GM19023 (cell line): ENCODE measurements around the gene MTA2.
"Not testable (repeated sequence)": the region's sequence is repeated elsewhere in the genome, so short reads cannot be mapped to it uniquely, and the experiment has no call there.

Experiments used
- ATAC-seq: cut with Tn5 transposase; IDR thresholded peaks from one replicate; pipeline ENCODE4 v1.9.1; 2021; ENCODE audit warnings: mild to moderate bottlenecking, moderate library complexity; ENCODE audit not compliant: unreplicated experiment

The MTA2 gene

DNA sequence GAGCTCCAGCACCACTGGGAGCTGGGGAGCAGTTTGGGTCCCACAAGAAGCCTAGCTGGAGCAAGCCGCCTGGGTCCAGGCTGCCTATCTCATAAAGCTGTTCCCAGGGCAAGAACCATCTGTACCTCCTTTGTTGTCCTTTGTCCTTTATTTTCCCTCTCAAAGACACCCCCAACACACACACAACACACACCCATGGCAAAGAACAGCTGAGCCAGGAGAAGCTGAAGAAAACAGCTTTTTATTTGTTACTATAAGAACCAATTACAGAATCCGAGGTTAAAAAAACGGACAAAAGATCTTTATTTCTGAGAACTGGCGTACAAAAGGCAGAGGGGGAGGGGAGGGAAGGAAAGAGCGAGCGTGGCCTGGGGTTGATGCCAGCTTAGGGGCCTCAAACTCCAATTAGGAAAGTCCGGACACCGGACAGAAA, 8.7 kb downstream of the MTA2 start:
- no peak for ATAC-seq

DNA sequence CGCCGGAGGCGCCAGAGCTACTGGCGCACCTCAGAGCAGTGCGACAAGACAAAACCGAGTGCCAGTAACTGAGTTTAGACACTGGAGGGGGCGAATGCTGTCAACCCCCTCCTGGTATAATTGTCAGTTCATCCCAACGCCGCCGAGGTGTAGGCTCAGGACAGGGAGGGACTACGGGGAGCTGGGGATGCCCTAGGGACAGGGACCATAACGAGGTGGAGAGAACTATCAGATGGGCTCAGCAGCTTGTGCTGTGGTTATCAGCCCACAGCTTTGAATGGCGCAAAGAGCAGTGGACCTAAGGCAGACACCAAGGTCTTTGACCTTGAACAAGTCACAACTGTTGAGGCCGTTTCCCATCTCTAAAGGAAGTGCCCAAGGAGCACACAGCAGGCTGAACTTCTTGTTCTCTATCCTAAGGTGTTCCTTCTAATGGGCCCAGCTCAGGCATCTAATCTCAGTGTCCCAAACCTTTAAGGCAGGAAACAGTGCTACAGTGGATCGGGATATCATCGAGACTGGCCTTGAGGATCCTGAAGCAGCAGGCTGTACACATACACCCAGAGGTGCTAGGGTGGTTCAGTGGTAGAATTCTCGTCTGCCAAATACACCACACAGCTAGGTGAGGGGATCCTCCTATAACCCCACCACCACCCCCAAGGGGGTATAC, 9.4 kb downstream of the MTA2 start:
- ATAC-seq, result no peak

DNA sequence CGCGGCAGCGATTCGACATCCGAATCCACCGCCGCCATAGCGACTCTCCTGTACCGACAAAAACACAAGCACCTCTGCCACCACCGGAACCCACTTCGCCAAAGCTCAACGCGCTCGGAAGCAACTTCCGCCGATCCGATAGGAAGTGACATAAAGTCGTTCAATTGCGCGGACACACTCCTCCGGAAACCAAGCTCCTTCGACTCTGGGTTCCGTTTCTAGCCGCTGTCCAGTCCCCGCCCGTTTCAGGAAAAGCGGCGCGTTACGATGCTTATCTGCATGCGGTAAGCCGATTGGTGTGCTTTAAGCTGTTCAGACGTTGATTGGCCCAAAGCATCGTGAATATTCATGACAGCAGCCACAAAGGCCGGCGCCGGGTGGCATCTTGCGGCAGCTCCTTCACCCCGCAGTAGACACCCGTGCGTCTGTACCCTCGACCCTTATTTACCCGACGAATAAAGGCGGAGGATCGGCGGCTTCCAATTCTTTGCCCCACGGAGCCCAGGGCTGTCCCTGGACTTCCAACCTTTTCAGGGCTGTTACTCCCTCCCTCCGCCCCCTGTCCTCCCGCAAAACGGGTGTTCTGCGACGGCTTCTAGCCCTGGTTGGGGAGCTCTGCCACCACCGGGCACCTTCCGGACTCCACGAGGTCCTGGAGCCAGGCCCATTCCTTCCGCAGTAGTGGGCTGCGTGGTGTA, 10.1 kb downstream of the MTA2 start, which contains the start of gene TUT1:
TUT1 (minus strand) TSS at position 76 of the 698 bp plus-strand sequence; CDS start at position 38, 38 bp downstream.
- ATAC-seq, result peak; percentile 95

DNA sequence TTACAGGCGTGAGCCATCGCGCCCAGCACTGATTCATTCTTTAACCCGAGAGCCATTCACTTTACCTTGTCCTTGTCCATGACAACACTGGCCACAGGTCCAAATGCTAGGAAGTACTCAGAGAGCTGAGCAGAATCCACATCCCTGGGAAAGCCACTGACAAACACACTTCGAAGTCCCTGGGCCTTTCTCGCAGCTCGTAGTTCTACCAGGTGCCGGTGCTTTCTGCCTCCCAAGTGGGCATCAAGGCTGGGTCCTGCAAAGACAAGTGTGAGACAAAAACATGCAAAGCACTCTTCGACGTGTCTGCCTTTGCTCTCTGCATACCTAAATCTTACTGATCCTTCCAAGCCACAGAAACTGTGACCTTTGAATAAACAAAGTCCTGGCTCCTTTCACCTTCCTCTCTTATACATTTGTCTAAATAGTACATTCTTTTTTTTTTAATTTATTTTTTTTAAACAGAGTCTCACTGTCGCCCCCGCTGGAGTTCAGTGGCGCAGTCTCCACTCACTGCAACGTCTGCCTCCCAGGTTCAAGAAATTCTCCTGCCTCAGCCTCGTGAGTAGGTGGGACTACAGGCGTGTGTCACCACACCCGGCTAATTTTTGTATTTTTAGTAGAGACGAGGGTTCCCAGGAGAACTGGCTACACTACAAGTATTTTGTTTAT, 12.6 kb downstream of the MTA2 start:
- no peak for ATAC-seq

DNA sequence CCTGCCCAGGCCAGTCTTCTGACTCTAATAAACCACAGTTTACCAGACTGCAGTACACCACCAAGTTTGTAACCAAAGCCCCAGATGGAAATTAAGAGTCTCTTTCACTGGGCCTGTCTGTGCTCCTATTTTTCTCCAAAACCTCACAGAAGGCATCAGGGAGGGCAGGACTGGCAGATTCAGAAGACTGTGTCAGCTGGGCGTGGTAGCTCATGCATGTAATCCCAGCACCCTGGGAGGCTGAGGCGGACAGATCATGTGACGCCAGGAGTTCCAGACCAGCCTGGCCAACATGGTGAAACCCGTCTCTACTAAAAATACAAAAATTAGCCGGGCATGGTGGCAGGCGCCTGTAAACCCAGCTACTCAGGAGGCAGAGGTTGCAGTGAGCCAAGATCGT, 16.3 kb downstream of the MTA2 start:
- ATAC-seq, result not testable (repeated sequence)

DNA sequence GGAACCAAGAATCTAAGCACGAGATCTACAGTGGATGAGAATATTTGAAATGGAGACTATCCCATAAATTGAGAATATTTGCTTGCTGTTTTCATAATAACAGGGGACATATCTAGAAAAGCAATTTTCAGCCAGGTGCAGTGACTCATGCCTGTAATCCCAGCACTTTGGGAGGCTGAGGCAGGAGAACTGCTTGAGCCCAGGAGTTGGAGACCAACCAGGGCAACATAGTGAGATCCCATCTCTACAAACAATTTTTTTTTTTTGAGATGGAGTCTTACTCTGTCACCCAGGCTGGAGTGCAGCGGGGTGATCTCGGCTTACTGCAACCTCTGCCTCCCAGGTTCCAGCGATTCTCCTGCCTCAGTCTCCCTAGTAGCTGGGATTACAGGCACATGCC, 19.9 kb downstream of the MTA2 start:
- not testable (repeated sequence) for ATAC-seq

DNA sequence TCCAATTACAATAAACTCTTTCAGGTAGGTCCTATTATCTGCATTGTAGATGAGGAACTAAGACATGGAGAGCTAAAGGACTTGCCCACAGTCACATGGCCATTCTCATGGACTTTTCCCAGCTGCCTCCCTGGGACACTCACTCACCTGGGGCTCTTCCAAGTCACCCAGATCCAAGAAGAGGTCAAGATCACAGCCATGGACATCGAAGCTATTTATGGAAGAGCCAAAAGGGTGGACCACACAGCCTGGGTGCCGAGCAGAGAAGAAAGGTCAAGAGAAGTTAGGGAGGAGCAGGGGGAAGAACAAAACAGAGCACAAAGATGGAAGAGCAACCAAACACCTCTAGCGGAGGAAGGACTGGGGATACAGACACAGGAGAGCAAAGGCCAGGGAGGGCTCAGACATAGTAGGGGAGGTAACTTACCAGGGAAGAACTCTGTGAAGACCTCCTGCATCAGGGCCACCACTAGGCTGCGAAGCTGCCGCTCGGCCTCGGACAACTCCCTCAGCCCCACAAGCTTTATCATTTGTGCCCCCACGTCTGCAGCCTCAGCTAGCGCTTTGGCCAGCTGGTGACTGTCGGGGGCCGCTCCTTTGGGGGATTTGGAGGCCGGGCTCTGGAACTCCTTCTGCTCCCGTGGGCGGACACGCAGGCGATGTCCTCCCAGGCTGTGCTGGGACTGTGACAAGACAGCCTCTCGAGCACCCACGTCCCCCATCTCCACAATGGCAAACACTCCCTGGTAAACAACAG, 20.5 kb downstream of the MTA2 start:
- no peak for ATAC-seq

DNA sequence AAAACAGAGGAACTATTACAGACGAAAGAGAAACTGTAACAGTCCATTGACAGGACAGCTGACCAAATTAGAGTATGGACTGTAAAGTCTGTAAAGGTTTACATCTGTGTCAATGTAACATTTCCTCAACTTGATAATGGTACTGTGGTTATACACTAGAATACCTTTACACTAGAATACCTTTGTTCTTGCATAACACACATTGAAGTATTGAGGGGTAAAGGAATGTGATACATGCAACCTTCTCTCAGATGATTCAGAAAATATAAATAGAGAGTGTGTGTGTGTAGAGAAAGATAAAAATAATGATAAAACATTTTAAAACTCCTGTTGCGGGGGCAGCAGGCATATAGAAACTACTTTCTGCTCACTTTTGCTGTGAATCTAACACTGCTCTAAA, 22.4 kb downstream of the MTA2 start:
- ATAC-seq, result no peak

DNA sequence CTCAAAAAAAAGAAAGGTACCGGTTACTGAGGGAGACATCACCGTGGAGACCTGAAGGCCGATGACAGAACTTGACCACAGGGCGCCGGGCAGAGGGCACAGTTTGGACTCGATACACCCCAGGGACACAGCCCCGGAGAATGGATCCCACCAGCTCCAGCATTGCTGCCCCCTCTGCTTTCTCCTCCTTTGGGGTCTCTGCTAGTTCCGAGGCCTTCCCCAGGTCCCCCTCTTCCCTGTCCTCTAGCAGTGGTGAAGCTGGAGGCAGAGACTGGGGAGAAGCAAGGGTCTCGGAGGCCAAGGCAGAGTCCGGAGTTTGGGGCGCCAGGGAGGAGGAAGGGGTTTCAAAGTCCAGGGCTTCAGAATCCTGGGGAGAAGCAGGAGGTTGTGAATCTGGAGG, 23.1 kb downstream of the MTA2 start:
- no peak for ATAC-seq

DNA sequence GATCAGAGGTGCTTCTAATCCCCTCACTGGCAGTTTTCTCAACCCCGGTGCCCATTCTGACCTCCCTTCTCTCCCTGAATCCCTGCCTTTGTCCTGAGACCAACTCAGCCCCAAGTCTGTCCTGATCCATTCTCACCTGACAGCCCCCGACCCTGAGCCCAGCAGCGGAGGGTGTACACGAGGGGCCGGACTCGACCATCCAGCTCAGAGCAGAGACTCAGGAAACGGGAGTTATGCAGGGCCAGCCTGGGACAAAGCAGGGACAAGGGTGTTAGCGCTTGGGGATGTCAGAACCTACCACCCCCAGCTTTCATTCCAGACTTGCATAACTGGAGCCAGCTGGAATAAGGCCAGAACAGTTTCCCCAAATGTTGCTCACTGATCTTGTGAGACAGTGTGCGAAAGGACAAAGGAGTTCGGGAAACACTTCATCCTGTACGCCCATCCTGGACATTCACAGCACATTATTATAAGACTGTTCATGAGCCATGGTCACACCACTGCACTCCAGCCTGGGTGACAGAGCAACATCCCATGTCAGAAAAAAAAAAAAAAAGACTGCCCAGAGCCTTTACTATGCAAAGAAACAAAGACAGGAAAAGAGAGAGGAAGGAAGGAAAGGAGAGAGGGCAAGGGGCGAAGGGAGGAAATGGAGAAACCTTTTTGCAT, 24.5 kb downstream of the MTA2 start:
- ATAC-seq, result no peak

DNA sequence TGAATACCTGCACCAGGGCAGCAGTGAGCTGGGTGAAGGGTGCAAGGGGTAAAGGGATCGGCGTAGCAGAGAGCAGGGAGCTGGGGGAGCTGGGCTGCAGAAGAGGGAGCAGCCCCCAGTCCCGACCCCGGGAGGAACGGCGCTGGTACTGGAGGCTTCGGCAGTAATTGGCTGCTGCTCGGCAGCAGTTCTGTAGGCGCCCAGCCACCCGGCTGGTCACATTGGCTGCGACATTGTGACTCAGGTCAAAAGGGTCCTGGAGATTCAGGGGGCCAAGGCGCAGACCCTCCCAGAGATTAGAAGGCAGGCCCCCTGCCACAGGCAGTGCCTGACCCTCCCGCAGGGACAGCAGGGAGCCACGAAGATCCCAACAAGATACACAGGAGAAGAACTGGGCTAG, 25.8 kb downstream of the MTA2 start:
- ATAC-seq, result no peak

DNA sequence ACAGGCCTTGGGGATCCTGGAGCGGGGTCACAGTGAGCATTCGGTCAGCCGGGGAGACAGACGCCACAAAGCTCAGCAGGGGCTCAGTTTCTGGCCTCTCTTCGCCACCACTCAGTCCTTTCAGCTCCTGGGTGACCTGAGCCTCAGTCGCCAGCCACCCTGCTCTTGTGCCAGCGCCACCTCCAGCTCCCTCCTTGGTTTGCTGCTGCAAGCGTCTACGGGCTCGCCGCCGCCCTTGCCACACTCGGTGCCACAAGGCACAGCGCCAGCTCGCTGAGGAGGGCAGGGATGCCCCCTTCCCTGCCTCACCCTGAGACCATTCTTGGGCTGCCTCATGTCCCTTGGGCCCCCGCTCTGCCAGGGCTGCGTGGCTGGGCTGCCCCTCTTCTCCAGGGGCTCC, 26.5 kb downstream of the MTA2 start:
- no peak for ATAC-seq

DNA sequence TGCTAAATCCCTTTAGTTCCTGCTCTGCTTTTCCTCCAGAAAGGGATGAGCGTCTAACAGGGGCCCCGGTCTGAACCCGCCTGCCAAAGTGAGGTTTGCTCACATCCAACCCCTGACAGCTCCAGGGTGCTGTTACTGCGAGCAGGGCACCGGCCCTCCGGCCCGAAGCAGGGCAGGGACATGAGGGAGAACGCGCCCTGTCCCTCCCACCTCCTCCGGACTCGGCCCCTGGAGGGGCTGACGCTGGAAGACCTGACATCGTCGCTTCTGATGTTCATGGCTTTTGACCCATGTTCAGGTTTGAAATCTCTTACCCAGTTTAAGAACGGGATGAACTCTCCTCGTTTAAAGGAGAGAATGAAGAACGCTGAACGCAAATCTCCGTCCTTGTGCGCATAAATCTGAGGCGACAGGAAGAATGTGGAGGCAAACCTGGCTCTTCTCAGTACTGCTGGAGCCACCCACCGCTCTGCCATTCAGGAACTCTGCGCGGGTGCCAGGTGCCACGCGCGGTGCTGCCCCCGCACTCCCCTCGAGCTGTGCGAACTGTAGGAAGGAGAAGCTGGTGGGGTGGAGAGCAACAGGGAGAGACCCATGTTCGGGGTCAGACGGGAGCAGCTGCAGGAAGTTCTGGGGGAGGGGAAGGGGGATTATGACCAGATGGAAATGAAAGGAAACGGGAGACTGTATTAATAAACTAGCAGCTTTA, 27.1 kb downstream of the MTA2 start:
- peak; percentile 8 for ATAC-seq

DNA sequence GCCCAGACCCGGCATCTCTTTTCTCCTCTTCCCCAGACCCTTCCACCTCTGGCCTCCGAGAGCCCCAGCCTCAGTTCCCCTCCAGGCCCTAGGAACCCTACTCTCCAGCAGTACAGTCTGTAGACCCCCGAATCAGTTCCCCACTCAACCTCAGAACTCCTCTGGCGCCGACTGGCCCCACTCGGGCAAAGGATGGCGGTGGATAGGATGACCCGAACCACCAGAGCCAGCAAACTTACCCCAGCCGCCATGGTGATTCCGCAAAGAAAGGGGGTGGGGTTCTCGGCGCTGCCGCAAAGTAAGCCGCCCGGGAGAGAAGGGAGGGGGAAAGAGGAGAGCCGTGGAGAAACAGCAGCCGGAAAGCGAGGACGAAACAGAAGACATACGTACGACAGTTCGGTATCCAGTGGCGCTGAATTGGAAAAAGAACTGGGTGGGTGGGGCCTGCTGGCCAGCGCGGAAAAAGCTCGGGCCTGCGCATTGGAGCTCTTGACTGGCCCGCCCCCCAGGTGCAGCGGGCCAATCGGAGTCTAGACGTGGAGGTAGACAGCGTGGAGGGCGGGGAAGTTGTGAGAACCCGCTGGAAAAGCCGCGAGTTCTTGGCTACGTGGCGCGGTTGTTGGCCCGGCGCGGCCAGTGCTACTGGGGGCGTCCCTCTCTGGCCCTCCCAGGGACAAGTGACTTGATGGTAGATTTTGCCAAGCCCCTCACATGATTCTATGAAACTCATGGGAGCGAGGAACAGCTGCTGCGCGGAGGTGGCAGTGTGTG, 27.9 kb downstream of the MTA2 start, which contains the start of gene EEF1G:
EEF1G (minus strand) TSS at position 300 of the 771 bp plus-strand sequence; CDS start at position 251, 49 bp downstream.
- peak; percentile 90 for ATAC-seq

DNA sequence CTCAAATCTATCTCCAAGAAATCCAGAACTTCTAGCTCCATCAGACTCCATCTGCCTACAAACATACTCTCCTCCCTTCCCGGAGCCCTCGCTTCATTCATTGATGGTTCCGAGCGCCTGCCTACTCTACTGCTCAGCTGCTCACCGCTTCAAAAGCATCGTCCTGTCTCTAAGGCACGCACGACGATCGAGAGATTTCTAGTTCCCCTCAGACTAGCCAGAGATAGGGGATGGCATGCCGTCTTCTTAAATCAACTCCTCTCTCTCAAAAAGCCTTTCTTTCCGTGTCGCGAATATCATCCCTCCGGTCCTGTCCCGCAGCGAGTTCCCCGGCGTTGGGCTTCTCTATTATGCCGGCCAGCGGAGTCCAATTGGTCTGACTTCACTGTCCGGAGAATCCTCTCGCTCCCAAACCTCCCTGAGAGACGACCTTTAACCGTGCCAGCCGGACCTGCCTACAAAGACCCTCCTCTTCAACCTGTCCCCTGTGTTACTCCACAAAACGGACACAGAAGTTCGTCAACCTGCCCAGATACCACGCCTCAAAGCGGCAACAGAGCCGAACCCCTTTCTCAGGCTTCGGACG, 28.6 kb downstream of the MTA2 start:
- ATAC-seq, result peak; percentile 1

DNA sequence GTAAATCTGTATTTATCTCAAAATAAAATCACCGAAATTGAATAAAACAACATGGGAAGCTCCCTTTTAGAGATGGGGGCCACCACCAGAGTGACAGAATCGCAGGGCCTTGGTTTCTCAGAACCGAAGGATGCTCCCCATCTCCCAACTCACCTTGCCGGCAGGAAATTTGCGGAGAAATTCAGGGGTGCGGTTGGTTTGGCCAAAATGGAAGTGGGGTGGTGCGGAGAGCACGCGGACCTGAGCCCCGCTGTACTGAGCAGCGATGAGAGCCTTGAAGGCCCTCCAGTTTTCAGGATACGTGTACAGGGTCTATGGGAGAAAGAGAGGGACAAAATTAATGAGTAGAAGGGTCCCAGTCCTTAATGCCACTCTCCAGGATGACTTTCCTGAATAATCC, 29.2 kb downstream of the MTA2 start:
- ATAC-seq, result no peak

DNA sequence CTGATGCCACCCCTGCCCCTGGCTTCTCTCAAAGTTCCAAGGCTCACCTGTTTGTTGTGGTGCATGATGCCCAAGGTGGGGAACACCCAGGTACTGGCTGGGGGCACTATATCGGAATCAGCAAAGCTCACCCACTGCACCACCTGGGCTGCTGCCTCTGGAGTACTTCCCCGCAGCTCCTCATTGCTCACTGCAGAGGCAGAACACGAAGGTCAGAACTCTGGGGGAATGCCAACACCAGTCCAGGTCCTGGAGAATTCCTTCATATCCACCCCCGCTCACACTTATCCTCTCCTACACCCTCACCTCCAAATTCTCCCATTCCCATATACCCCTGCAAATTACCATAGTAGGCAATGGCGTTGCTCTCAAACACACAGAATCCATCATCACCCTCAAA, 30.2 kb downstream of the MTA2 start:
- ATAC-seq, result not testable (repeated sequence)

DNA sequence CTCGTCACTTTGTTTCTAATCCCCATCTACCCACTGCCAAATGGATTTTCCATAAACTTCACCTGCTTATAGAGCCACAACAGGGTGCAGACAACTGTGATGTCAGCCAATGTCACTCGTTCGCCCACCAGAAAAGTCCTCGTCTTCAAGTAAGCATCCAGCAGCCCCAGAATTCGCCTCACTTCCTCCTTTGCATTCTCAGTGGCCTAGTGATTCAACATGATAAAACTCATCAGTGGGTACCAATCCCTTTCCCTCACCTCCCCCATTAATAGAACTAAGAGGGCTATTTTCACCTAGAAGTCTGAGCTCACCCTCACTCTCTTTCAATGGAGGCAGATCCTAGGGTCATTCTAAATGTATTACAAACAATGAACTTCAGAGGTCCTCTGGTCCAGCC, 30.8 kb downstream of the MTA2 start:
- not testable (repeated sequence) for ATAC-seq

DNA sequence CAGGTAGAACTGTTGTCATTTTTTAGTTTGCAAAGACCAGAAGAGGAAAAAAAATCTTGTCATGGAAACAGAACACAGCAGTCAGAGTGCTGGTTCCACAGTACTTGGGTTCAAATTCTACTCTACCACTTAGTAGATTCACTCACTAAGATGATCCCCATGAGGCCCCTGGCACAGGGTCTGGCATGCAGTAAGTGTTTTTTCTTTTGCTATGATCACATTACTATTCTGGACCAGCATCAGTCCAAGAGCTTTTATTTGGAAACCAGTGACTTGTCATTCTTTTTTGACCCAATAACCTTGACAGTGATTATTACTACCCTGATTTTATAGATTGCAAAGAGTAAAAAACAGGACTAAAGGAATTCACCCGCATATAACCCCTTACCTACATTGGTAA, 32.1 kb downstream of the MTA2 start:
- no peak for ATAC-seq
